Fibroblast of skin of right quadriceps (primary cell): ENCODE data around the gene MEGF6.

Experiments used
- DNase-seq: peaks from one replicate; pipeline ENCODE4 v3.0.0-alpha.2; 2013

The MEGF6 gene

GRCh38 chr1:3499611-3500010 lies 111.7 kb downstream of the MEGF6 start:
- no peak for DNase-seq

- DNase-seq: no peak
These were observed 112.3 kb downstream of the MEGF6 start for GRCh38 chr1:3498986-3499385.

DNA sequence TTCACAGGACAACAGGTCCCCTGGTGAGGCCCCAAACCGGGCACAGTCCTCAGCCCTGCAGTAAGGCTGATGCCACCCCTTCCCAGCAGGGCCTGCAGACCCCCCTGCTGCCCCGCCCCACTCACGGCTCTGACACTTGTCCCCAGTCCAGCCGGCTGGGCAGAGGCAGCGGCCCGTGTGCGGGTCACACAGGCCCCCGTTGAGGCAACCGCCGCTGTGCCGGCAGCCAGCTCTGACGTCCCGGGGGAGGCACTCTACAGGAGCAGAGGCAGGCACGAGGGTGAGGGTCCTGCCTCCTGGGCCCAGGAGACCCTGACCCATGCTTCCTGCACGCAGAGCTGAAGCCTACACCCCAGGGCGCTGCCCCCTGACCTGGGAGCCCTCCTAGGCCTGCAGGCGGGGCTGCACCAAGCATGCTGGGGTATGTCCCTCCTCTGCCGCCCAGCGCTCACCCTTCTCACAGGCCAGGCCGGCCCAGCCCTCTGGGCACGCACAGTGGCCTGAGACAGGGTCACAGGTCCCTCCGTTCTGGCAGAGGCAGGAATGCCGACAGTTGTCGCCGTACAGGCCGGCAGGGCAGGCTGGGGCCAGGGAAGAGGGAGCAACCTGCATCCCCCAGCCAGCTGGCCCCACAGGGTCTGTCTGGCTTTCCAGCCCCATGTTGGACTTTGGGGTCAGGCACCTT lies 112.9 kb downstream of the MEGF6 start:
- no peak for DNase-seq

- DNase-seq: no peak
These were observed 113.8 kb downstream of the MEGF6 start for GRCh38 chr1:3497521-3497920.

DNA sequence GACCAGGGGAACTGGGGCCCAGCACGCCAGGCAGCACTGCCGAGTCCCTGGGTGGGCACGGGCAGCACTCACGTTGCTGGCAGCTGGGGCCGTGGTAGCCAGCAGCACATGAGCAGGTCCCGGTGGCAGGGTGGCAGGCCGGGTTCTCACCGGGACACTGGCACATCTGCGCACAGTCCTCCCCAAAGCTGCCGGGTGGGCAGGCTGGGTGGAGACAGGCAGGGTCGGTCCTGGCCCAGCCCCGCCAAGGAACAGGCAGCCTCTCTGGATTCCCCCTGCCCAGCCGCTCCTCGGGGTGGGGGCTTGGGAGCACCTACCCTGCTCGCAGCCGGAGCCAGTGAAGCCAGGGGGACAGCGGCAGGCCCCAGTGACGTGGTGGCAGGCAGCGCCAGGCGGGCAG lies 114.4 kb downstream of the MEGF6 start:
- no peak for DNase-seq

- no peak for DNase-seq
These were observed 115.2 kb downstream of the MEGF6 start for GRCh38 chr1:3495776-3496745.

GRCh38 chr1:3494321-3495308 lies 116.7 kb downstream of the MEGF6 start:
- no peak for DNase-seq

DNA sequence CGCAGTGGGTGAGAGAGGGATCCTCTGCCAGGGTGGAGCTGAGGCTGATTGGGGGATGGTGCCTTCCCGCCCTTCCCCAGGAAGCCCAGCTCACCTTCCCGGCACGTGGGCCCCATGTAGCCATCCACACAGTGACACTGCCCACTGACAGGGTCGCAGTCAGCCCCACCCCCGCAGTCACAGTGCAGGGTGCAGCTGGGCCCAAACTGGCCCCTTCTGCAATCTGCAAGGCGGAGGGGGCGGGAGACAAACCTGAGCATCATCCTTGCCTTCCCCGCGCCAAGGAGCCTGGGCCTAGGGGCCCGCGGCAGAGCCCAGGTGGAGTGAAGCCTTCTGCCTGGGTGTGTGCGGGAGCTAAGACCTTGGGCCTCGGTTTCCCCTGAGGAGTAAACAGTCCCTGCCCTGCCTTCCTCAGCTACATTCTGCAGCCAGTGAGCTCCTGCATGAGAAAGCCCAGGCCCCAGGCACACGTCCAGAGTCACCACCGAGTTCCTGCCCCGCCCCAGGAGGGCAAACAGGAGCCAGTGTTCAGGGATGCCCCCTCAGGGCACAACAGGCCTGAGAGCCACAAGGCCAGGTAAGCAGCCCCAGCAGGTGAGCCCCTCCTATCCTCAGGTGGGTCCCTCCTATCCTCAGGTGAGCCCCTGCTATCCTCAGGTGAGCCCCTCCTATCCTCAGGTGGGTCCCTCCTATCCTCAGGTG lies 118.6 kb downstream of the MEGF6 start:
- DNase-seq: no peak

DNA sequence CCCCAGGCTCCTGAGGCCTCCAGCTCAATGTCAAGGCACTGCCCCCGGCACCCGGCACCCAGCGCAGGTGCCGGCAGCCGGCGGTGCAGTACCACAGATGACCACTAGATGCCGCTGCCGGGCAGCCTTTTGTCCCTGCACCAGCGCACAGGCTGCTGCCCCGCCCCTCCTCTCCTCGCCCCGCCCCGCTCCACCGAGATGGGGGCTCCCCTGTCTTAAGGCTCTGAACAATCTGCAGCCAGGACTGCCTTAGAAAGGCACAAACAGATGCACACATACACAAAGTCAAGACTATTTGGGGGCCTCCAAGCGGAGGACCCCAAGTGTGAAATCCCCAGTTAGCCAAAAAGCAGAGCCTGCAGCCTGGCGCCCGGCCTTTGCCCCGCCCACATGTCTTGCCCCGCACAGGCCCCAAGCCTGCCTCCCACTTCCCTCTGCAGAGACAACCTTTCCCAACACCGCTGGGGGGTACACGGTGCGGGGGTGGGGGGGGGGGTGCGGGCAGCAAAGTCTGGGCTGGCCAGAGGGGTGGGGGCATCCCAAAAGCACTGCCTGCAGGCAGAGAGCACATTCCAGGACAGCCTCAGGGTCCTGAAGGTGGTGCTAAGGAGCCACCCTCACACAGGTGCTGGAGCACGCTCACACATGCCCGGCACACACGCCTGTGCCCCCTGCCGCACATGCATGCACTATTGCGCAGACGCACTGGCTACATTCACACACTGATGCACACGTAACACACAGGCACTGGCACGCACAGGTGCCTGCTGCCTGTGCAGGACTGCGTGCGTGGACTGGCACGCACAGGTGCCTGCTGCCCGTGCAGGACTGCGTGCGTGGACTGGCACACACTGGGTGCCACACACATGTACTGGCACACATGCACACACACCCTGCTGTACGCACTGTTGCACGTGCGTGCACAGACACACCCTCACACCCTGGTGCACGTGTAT lies 119.7 kb downstream of the MEGF6 start:
- DNase-seq: peak; percentile 31

GRCh38 chr1:3490046-3490745 lies 121.1 kb downstream of the MEGF6 start:
- DNase-seq: no peak

DNA sequence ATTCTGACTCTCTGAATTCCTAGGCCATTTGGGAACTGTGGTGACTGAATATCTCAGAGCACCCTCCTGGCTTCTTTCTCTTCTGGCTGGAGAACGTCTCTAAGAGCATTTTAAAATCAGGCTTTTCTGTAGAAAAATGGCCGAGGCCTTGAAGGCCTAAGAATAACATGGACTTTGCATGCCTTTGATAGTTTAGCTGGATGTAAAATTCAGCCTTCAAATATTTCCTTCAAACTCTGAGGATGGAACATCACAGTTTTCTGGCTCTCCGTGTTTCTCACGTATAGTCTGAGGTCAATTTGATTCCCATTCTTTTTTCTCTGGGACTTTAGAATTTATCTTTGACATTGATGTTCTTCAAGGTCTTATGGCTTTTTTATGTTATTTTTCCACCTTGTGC lies 122.9 kb downstream of the MEGF6 start:
- no peak for DNase-seq

GRCh38 chr1:3485016-3485415 lies 126.3 kb downstream of the MEGF6 start:
- DNase-seq: no peak

GRCh38 chr1:3483801-3484444 lies 127.4 kb downstream of the MEGF6 start:
- peak; percentile 27 for DNase-seq

DNA sequence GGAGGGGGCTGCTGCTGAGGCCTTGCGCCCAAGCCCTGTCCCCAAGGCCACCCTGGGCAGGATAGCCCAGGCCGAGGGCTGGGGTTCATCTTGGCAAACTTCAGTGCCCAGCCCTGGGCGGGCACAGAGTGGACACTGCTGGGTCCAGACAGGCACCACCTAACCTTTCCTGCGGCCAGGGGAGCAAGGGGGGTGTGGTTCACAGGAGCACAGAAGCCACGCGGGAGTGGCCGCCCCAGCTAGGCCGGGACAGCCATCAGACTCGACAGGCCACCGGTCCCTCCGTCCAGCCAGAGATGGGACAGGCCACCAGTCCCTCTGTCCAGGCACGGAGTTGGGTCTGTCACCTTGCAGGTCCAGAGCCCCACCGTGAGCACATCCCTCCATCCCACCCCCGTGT lies 127.9 kb downstream of the MEGF6 start:
- no peak for DNase-seq

DNA sequence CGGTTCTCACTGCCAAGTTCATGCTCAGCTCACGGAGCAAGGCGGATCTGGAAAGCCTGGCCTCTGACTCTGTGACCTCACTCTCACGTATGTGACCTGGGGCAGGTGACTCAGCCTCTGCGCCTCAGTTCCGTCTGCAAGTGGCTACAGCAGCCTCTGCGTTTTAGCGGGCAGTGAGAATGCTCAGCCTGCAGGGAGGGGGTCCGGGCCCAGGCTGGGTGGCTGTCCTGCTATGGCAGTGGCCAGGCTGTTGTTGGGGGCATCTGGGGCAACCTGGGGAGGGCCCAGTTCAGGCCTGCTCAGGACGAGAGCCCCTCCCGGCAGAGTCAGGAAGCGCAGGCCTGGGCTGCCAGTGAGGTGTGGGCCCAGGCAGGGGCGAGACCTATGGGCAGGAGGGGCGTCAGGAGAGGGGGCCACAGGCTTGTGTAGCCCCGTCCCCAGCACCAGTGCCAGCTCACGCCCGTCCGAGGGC lies 128.9 kb downstream of the MEGF6 start:
- no peak for DNase-seq

GRCh38 chr1:3481836-3482375 lies 129.4 kb downstream of the MEGF6 start:
- no peak for DNase-seq

GRCh38 chr1:3481046-3481445 lies 130.3 kb downstream of the MEGF6 start:
- no peak for DNase-seq

DNA sequence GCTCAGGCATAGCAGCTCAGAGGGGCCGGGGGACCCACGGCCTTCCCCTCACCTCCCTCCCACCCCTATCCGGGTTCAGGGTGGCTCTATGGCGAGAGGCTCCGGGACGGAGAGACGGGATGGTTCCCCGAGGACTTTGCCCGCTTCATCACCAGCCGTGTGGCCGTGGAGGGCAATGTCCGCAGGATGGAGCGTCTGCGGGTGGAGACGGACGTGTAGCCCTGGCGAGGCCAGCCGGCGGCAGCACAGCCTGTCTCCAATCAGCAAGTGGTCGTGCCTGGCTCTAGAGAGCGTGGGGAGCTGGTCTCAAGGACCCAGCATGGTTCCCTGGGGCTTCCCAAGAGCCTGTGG lies 131.0 kb downstream of the MEGF6 start:
- DNase-seq: no peak
